Liver (tissue), 9 donors: ENCODE measurements around the gene PTPRN2. TPM values are rescaled to one million over a fixed set of nuclear protein-coding genes. Genes with fewer than 3 reads are reported as not detected.

Experiments
- DNase-seq: peaks from one replicate; pipeline ENCODE4 v3.0.0-alpha.2; 2017; ENCODE audit warnings: low spot score
- H3K27ac ChIP-seq, 2 donors: one replicate each; pipeline ENCODE4 v1.7.0; 2013; ENCODE audit warnings: inconsistent platforms in 2 of 2, low read length in 2 of 2, control low read depth in 1 of 2, low read depth in 1 of 2, mild to moderate bottlenecking in 1 of 2
- H3K27me3 ChIP-seq, 4 donors: one replicate each; pipeline versions ENCODE4 v1.6.1 to v1.7.0; 2013; ENCODE audit warnings: low read length in 3 of 4, inconsistent platforms in 1 of 4, mild to moderate bottlenecking in 1 of 4, moderate library complexity in 1 of 4; ENCODE audit not compliant: control insufficient read depth in 4 of 4, insufficient read depth in 4 of 4
- H3K36me3 ChIP-seq, 4 donors: one replicate each; pipeline versions ENCODE4 v1.6.1 to v1.7.0; 2013; ENCODE audit warnings: low read length in 3 of 4, mild to moderate bottlenecking in 3 of 4, low read depth in 1 of 4, moderate library complexity in 1 of 4; ENCODE audit not compliant: control insufficient read depth in 4 of 4, insufficient read depth in 3 of 4
- H3K4me1 ChIP-seq, 4 donors: one replicate each; pipeline versions ENCODE4 v1.6.1 to v1.7.0; 2013; ENCODE audit warnings: low read length in 3 of 4, mild to moderate bottlenecking in 3 of 4, moderate library complexity in 1 of 4; ENCODE audit not compliant: control insufficient read depth in 4 of 4, insufficient read depth in 4 of 4
- H3K4me3 ChIP-seq, 3 donors: one replicate each; pipeline versions ENCODE4 v1.6.1 to v1.7.0; 2013; ENCODE audit warnings: low read length in 3 of 3, control low read depth in 1 of 3, low read depth in 1 of 3, mild to moderate bottlenecking in 1 of 3
- H3K9ac ChIP-seq, 2 donors: one replicate each; pipeline ENCODE4 v1.7.0; 2013; ENCODE audit warnings: low read length in 2 of 2, mild to moderate bottlenecking in 2 of 2, moderate library complexity in 2 of 2, control low read depth in 1 of 2, low read depth in 1 of 2
- H3K9me3 ChIP-seq, 4 donors: one replicate each; pipeline versions ENCODE4 v1.6.1 to v1.7.0; 2013; ENCODE audit warnings: low read length in 3 of 4; ENCODE audit not compliant: control insufficient read depth in 4 of 4
- EGR1 ChIP-seq, 2 donors: IDR thresholded peaks; 2 replicates each; pipeline ENCODE4 v1.6.1; 2016 to 2018; ENCODE audit warnings: antibody characterized with exemption in 2 of 2, low read depth in 2 of 2
- FOXA1 ChIP-seq: IDR thresholded peaks from 2 replicates; pipeline ENCODE4 v1.6.1; 2016; ENCODE audit warnings: antibody characterized with exemption
- FOXA2 ChIP-seq: IDR thresholded peaks from 2 replicates; pipeline ENCODE4 v1.6.1; 2016; ENCODE audit warnings: antibody characterized with exemption
- GABPA ChIP-seq, 2 donors: IDR thresholded peaks in 1 of 2; conservative IDR thresholded peaks in 1 of 2; 2 replicates each; pipeline ENCODE4 v1.6.1; 2016; ENCODE audit warnings: antibody characterized with exemption in 2 of 2, mild to moderate bottlenecking in 1 of 2, moderate library complexity in 1 of 2
- HNF4A ChIP-seq, 2 donors: conservative IDR thresholded peaks; 2 replicates each; pipeline ENCODE4 v1.6.1; 2016; ENCODE audit warnings: antibody characterized with exemption in 2 of 2, mild to moderate bottlenecking in 2 of 2
- HNF4G ChIP-seq: IDR thresholded peaks from 2 replicates; pipeline ENCODE4 v1.6.1; 2016; ENCODE audit warnings: antibody characterized with exemption
- JUND ChIP-seq, 2 donors: IDR thresholded peaks; 2 replicates each; pipeline ENCODE4 v1.6.1; 2016; ENCODE audit warnings: antibody characterized with exemption in 2 of 2
- NR2F2 ChIP-seq: IDR thresholded peaks from 2 replicates; pipeline ENCODE4 v1.6.1; 2016; ENCODE audit warnings: antibody characterized with exemption
- REST ChIP-seq: IDR thresholded peaks from 2 replicates; pipeline ENCODE4 v1.6.1; 2016; ENCODE audit warnings: antibody characterized with exemption, mild to moderate bottlenecking
- RXRA ChIP-seq, 2 donors: IDR thresholded peaks; 2 replicates each; pipeline ENCODE4 v1.6.1; 2017 to 2018; ENCODE audit warnings: antibody characterized with exemption in 2 of 2, mild to moderate bottlenecking in 1 of 2
- SP1 ChIP-seq: IDR thresholded peaks from 2 replicates; pipeline ENCODE4 v1.6.1; 2018; ENCODE audit warnings: antibody characterized with exemption, mild to moderate bottlenecking
- TAF1 ChIP-seq: conservative IDR thresholded peaks from 2 replicates; pipeline ENCODE4 v1.6.1; 2016; ENCODE audit warnings: antibody characterized with exemption, mild to moderate bottlenecking
- YY1 ChIP-seq: IDR thresholded peaks from 2 replicates; pipeline ENCODE4 v1.6.1; 2016; ENCODE audit warnings: antibody characterized with exemption, mild to moderate bottlenecking
- WGBS: extraction: QIAGEN DNeasy Blood & Tissue Kit; methylation state at CpG from one replicate; pipeline ENCODE4 v1.1.7; 2013; 5-methylcytosine and 5-hydroxymethylcytosine counted together
- polyA plus RNA-seq, 2 donors: library from polyadenylated mRNA; stranded (reverse) in 1 of 2; unstranded in 1 of 2; fragments of 200-250 nt in 1 of 2; fragments of >200 nt in 1 of 2; fragmentation: Nextera tagmentation in 1 of 2; extraction: Ambion mirVana in 1 of 2; gene quantifications; one replicate each; pipeline versions ENCODE4 v1.2.1 to v1.2.3, GENCODE V29; 2013 to 2015
- total RNA-seq, 2 donors: library from RNA; depleted of rRNA; stranded (reverse); fragments of >200 nt; gene quantifications; one replicate each; pipeline ENCODE4 v1.2.3, GENCODE V29; 2014
- TF ChIP-seq, protein P1 (sequence below): IDR thresholded peaks from 2 replicates; pipeline ENCODE4 v1.6.1; 2016; ENCODE audit warnings: antibody characterized with exemption
- TF ChIP-seq, protein P2 (sequence below): IDR thresholded peaks from 2 replicates; pipeline ENCODE4 v1.6.1; 2016; ENCODE audit warnings: antibody characterized with exemption
- TF ChIP-seq, protein P3 (sequence below): fragments of 150-350 bp; IDR thresholded peaks from 2 replicates; pipeline ENCODE4 v1.5.1; 2017; ENCODE audit warnings: improper control_type of control experiment, low read depth, low read length; ENCODE audit not compliant: missing input control
- TF ChIP-seq, protein P4 (sequence below): IDR thresholded peaks from 2 replicates; pipeline ENCODE4 v1.6.1; 2016; ENCODE audit warnings: antibody characterized with exemption
- donor health status: healthy.
- donor health status: healthy.
- donor health status: healthy.
- donor health status: healthy.
- donor health status: healthy.

The PTPRN2 gene
- total and polyA plus RNA-seq, 4 donors, result 0.75 to 1.9 (median 1.1) TPM

DNA sequence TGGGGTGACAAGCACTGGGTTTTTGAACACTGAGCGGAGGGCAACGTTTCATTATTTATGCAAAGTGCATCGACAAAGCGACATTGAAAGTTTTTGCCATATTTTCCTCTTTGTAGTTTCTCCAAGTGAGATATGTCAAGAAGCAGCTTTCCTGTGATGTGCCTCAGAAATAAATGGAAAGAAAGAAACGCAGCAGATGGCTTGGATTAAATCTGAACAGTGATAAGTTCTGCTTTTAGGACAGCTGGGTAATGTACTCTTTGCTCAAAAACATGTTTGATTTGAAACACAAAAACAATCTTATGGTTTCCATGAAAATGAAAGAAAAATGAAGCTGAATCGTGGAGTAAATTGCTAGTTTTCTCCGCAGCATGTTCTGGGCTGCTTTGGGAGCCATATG, 166.3 kb downstream of the PTPRN2 start:
- Histone ChIP-seq H3K9ac (no peak overlapping the region), H3K9me3 (peaks cover 0 to 7% (median 0%) of the 10 kb centered on the region in 4 donors), H3K27me3 (no peaks in the 10 kb centered on the region), H3K4me1 (no peaks in the 10 kb centered on the region), H3K4me3 (no peak overlapping the region), H3K36me3 (no peaks in the 10 kb centered on the region), H3K27ac (no peak overlapping the region)
- no peak for DNase-seq
- TF ChIP-seq SP1 (no peak), FOXA1 (no peak), GABPA (IDR thresholded peaks at IDR 0.05 in 1 of 2, conservative IDR thresholded peaks at IDR 0.05 in 1 of 2) (no peak), EGR1 (IDR thresholded peaks at IDR 0.05; ENCODE audit: low read depth in 2 of 2) (no peak), TAF1 (no peak), RXRA (IDR thresholded peaks at IDR 0.05) (no peak), FOXA2 (no peak), JUND (IDR thresholded peaks at IDR 0.05) (no peak), NR2F2 (no peak), HNF4G (no peak), REST (no peak), HNF4A (conservative IDR thresholded peaks at IDR 0.05) (no peak), YY1 (no peak)
- TF ChIP-seq, protein P1, sequence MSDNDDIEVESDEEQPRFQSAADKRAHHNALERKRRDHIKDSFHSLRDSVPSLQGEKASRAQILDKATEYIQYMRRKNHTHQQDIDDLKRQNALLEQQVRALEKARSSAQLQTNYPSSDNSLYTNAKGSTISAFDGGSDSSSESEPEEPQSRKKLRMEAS, result no peak
- TF ChIP-seq, protein P2, sequence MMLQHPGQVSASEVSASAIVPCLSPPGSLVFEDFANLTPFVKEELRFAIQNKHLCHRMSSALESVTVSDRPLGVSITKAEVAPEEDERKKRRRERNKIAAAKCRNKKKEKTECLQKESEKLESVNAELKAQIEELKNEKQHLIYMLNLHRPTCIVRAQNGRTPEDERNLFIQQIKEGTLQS, result no peak
- TF ChIP-seq, protein P3, sequence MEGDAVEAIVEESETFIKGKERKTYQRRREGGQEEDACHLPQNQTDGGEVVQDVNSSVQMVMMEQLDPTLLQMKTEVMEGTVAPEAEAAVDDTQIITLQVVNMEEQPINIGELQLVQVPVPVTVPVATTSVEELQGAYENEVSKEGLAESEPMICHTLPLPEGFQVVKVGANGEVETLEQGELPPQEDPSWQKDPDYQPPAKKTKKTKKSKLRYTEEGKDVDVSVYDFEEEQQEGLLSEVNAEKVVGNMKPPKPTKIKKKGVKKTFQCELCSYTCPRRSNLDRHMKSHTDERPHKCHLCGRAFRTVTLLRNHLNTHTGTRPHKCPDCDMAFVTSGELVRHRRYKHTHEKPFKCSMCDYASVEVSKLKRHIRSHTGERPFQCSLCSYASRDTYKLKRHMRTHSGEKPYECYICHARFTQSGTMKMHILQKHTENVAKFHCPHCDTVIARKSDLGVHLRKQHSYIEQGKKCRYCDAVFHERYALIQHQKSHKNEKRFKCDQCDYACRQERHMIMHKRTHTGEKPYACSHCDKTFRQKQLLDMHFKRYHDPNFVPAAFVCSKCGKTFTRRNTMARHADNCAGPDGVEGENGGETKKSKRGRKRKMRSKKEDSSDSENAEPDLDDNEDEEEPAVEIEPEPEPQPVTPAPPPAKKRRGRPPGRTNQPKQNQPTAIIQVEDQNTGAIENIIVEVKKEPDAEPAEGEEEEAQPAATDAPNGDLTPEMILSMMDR, result no peak
- TF ChIP-seq, protein P4, sequence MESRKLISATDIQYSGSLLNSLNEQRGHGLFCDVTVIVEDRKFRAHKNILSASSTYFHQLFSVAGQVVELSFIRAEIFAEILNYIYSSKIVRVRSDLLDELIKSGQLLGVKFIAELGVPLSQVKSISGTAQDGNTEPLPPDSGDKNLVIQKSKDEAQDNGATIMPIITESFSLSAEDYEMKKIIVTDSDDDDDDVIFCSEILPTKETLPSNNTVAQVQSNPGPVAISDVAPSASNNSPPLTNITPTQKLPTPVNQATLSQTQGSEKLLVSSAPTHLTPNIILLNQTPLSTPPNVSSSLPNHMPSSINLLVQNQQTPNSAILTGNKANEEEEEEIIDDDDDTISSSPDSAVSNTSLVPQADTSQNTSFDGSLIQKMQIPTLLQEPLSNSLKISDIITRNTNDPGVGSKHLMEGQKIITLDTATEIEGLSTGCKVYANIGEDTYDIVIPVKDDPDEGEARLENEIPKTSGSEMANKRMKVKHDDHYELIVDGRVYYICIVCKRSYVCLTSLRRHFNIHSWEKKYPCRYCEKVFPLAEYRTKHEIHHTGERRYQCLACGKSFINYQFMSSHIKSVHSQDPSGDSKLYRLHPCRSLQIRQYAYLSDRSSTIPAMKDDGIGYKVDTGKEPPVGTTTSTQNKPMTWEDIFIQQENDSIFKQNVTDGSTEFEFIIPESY, result no peak
- 82% methylated on average over 7 of the region's 7 CpGs for WGBS
